DND-41 (cell line): ENCODE measurements around the gene DTX2.
"Not testable (repeated sequence)": the region's sequence is repeated elsewhere in the genome, so short reads cannot be mapped to it uniquely, and the experiment has no call there.

Source experiments
- EZH2 ChIP-seq: IDR thresholded peaks from 3 replicates; pipeline ENCODE4 v1.6.1; 2012; ENCODE audit warnings: borderline replicate concordance, low read depth, mild to moderate bottlenecking, moderate library complexity, low read length, inconsistent platforms; ENCODE audit not compliant: severe bottlenecking
- TF ChIP-seq, protein P1 (sequence below): IDR thresholded peaks from 2 replicates; pipeline ENCODE4 v1.5.1; 2012; ENCODE audit warnings: borderline replicate concordance, low read length, moderate library complexity, mild to moderate bottlenecking; ENCODE audit not compliant: poor library complexity, severe bottlenecking; ENCODE audit errors: extremely low read depth

GRCh38 chr7:76492139-76492538 is 30.6 kb downstream of the DTX2 start:
- not testable (repeated sequence) for TF ChIP-seq EZH2
- TF ChIP-seq, protein P1, sequence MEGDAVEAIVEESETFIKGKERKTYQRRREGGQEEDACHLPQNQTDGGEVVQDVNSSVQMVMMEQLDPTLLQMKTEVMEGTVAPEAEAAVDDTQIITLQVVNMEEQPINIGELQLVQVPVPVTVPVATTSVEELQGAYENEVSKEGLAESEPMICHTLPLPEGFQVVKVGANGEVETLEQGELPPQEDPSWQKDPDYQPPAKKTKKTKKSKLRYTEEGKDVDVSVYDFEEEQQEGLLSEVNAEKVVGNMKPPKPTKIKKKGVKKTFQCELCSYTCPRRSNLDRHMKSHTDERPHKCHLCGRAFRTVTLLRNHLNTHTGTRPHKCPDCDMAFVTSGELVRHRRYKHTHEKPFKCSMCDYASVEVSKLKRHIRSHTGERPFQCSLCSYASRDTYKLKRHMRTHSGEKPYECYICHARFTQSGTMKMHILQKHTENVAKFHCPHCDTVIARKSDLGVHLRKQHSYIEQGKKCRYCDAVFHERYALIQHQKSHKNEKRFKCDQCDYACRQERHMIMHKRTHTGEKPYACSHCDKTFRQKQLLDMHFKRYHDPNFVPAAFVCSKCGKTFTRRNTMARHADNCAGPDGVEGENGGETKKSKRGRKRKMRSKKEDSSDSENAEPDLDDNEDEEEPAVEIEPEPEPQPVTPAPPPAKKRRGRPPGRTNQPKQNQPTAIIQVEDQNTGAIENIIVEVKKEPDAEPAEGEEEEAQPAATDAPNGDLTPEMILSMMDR = not testable (repeated sequence)
